Stimulated activated memory B cell treated with anti-CD40 and anti-IgM and Interleukin-4, amounts not matched to agents 10 μg/mL and 1 μg/mL and 100 μg/mL, for 72 hours (primary cell): ENCODE data around the gene SOX18.
A peak's percentile ranks its signal among the peaks of the same experiment; 100 is the strongest.

Experiments
- ATAC-seq: fragments of 150-1000 bp; cut with Tn5 transposase; 2 replicates; pipeline ENCODE4 v1.10.0; 2021
- H3K27ac Mint-ChIP-seq: one replicate; pipeline ENCODE4 v1.8.0; 2022; ENCODE audit warnings: mild to moderate bottlenecking, mixed read lengths
- H3K27me3 Mint-ChIP-seq: one replicate; pipeline ENCODE4 v1.8.0; 2022; ENCODE audit warnings: mixed read lengths
- H3K36me3 Mint-ChIP-seq: one replicate; pipeline ENCODE4 v1.8.0; 2022; ENCODE audit warnings: mixed read lengths
- H3K4me1 Mint-ChIP-seq: one replicate; pipeline ENCODE4 v1.8.0; 2022; ENCODE audit warnings: mixed read lengths
- H3K4me3 Mint-ChIP-seq: one replicate; pipeline ENCODE4 v1.8.0; 2022; ENCODE audit warnings: mild to moderate bottlenecking, moderate library complexity, mixed read lengths
- H3K9me3 Mint-ChIP-seq: one replicate; pipeline ENCODE4 v1.8.0; 2022; ENCODE audit warnings: mixed read lengths

The SOX18 gene

GRCh38 chr20:64042054-64042781 is 7.2 kb downstream of the SOX18 start:
- ATAC-seq = no peak
- Mint-ChIP-seq H3K4me1 (peaks cover 23% of the 10 kb centered on the region), H3K4me3 (peak overlapping the region; percentile 80)

DNA sequence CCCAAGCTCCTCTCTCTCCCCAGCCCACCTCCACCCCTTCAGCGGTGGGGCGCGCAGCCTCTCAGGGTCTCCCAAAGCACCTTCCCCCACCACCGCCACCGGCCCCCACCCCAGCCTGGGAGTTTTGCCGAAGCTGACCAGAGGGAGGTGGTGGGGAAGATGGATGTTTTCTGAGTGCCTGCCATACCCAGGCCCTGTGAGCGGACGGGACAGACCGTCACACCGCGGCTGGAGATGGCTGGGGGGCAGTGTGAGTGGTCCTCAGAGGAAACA is 7.7 kb downstream of the SOX18 start:
- H3K27me3 Mint-ChIP-seq = peaks cover 42% of the 10 kb centered on the region
- no peak for ATAC-seq
- H3K36me3 Mint-ChIP-seq = no peaks in the 10 kb centered on the region
- no peaks in the 10 kb centered on the region for H3K9me3 Mint-ChIP-seq
- peak overlapping the region; percentile 80 for H3K27ac Mint-ChIP-seq
- H3K4me1 Mint-ChIP-seq = peaks cover 23% of the 10 kb centered on the region
- peak overlapping the region; percentile 80 for H3K4me3 Mint-ChIP-seq

More at GRCh38 chr20:64042054-64042781, 7.2 kb downstream of the SOX18 start:
- Mint-ChIP-seq H3K27ac (peak overlapping the region; percentile 80), H3K36me3 (no peaks in the 10 kb centered on the region), H3K9me3 (no peaks in the 10 kb centered on the region), H3K27me3 (peaks cover 44% of the 10 kb centered on the region)

- no peak for ATAC-seq
- no peaks in the 10 kb centered on the region for H3K9me3 Mint-ChIP-seq
- peaks cover 23% of the 10 kb centered on the region for H3K4me1 Mint-ChIP-seq
- no peak overlapping the region for H3K4me3 Mint-ChIP-seq
- peaks cover 37% of the 10 kb centered on the region for H3K27me3 Mint-ChIP-seq
- no peaks in the 10 kb centered on the region for H3K36me3 Mint-ChIP-seq
- no peak overlapping the region for H3K27ac Mint-ChIP-seq
Measured at GRCh38 chr20:64041040-64041780, 8.2 kb downstream of the SOX18 start.

GRCh38 chr20:64040231-64041039 is 9.0 kb downstream of the SOX18 start:
- H3K4me3 Mint-ChIP-seq = peak overlapping the region; percentile 22
- H3K36me3 Mint-ChIP-seq = no peaks in the 10 kb centered on the region
- ATAC-seq = no peak
- peaks cover 23% of the 10 kb centered on the region for H3K4me1 Mint-ChIP-seq
- no peak overlapping the region for H3K27ac Mint-ChIP-seq
- H3K27me3 Mint-ChIP-seq = peaks cover 30% of the 10 kb centered on the region
- H3K9me3 Mint-ChIP-seq = no peaks in the 10 kb centered on the region

GRCh38 chr20:64039293-64040160 is 9.9 kb downstream of the SOX18 start:
- Mint-ChIP-seq H3K27ac (no peak overlapping the region), H3K36me3 (peaks cover under 1% of the 10 kb centered on the region), H3K27me3 (peaks cover 21% of the 10 kb centered on the region), H3K4me3 (peak overlapping the region; percentile 80), H3K4me1 (peaks cover 31% of the 10 kb centered on the region), H3K9me3 (no peaks in the 10 kb centered on the region)
- no peak for ATAC-seq

- Mint-ChIP-seq H3K4me1 (peaks cover 36% of the 10 kb centered on the region), H3K36me3 (peaks cover 9% of the 10 kb centered on the region)
Measured at GRCh38 chr20:64038565-64039292, 10.7 kb downstream of the SOX18 start.

GRCh38 chr20:64038224-64038564 is 11.2 kb downstream of the SOX18 start:
- no peaks in the 10 kb centered on the region for H3K9me3 Mint-ChIP-seq
- peak overlapping the region; percentile 42 for H3K27ac Mint-ChIP-seq
- peak; percentile 37 for ATAC-seq
- H3K27me3 Mint-ChIP-seq = peaks cover 10% of the 10 kb centered on the region
- peaks cover 36% of the 10 kb centered on the region for H3K4me1 Mint-ChIP-seq
- peaks cover 14% of the 10 kb centered on the region for H3K36me3 Mint-ChIP-seq
- H3K4me3 Mint-ChIP-seq = peak overlapping the region; percentile 80

More at GRCh38 chr20:64038565-64039292, 10.7 kb downstream of the SOX18 start:
- H3K27ac Mint-ChIP-seq = peak overlapping the region; percentile 42
- no peaks in the 10 kb centered on the region for H3K9me3 Mint-ChIP-seq
- peaks cover 13% of the 10 kb centered on the region for H3K27me3 Mint-ChIP-seq
- H3K4me3 Mint-ChIP-seq = peak overlapping the region; percentile 80
- peak; percentile 85 for ATAC-seq

- Mint-ChIP-seq H3K4me3 (peak overlapping the region; percentile 31), H3K27me3 (peaks cover 10% of the 10 kb centered on the region), H3K9me3 (no peaks in the 10 kb centered on the region), H3K36me3 (peaks cover 19% of the 10 kb centered on the region), H3K27ac (no peak overlapping the region), H3K4me1 (peaks cover 36% of the 10 kb centered on the region)
- ATAC-seq = no peak
Measured at GRCh38 chr20:64037498-64038213, 11.8 kb downstream of the SOX18 start.

GRCh38 chr20:64037199-64037497 is 12.3 kb downstream of the SOX18 start:
- no peak overlapping the region for H3K27ac Mint-ChIP-seq
- peaks cover 10% of the 10 kb centered on the region for H3K27me3 Mint-ChIP-seq
- no peaks in the 10 kb centered on the region for H3K9me3 Mint-ChIP-seq
- peaks cover 34% of the 10 kb centered on the region for H3K4me1 Mint-ChIP-seq
- H3K36me3 Mint-ChIP-seq = peaks cover 19% of the 10 kb centered on the region
- H3K4me3 Mint-ChIP-seq = no peak overlapping the region
- ATAC-seq = no peak

GRCh38 chr20:64036346-64037198 is 12.9 kb downstream of the SOX18 start:
- Mint-ChIP-seq H3K27ac (no peak overlapping the region), H3K4me3 (no peak overlapping the region), H3K27me3 (peaks cover 10% of the 10 kb centered on the region), H3K36me3 (peaks cover 24% of the 10 kb centered on the region), H3K9me3 (no peaks in the 10 kb centered on the region), H3K4me1 (peaks cover 31% of the 10 kb centered on the region)
- no peak for ATAC-seq

GRCh38 chr20:64035933-64036345 is 13.5 kb downstream of the SOX18 start, which contains the start of gene C20orf204:
TSS of gene C20orf204 (plus strand) at chr20:64036182. CDS start at chr20:64036324, 142 bp downstream.
- H3K27me3 Mint-ChIP-seq = peaks cover 10% of the 10 kb centered on the region
- H3K9me3 Mint-ChIP-seq = no peaks in the 10 kb centered on the region
- H3K36me3 Mint-ChIP-seq = peaks cover 31% of the 10 kb centered on the region
- no peak within 1 kb of the TSS for H3K27ac Mint-ChIP-seq
- no peak within 1 kb of the TSS for H3K4me3 Mint-ChIP-seq
- H3K4me1 Mint-ChIP-seq = peaks cover 31% of the 10 kb centered on the region
- no peak for ATAC-seq

- peaks cover 10% of the 10 kb centered on the region for H3K27me3 Mint-ChIP-seq
- peaks cover 31% of the 10 kb centered on the region for H3K4me1 Mint-ChIP-seq
- H3K4me3 Mint-ChIP-seq = no peak overlapping the region
- peaks cover 37% of the 10 kb centered on the region for H3K36me3 Mint-ChIP-seq
- no peaks in the 10 kb centered on the region for H3K9me3 Mint-ChIP-seq
- H3K27ac Mint-ChIP-seq = no peak overlapping the region
- no peak for ATAC-seq
Measured at GRCh38 chr20:64035066-64035932, 14.1 kb downstream of the SOX18 start.
